HEK293 (cell line): Measurements from ENCODE around the gene LEMD1.
A peak's percentile ranks its signal among the peaks of the same experiment; 100 is the strongest.

ENCODE experiments used
- CTCF ChIA-PET: fragments of 350-600 bp; formaldehyde crosslinking; extraction: SDS; loops from one replicate; lab custom pipeline; 2021; ENCODE audit warnings: antibody characterized with exemption; lab: Yijun Ruan, JAX
- POLR2A ChIA-PET: fragments of 300-600 bp; formaldehyde crosslinking; extraction: SDS; loops from one replicate; lab custom pipeline; 2020; ENCODE audit warnings: antibody characterized with exemption, inconsistent platforms; lab: Yijun Ruan, JAX
- H3K27ac ChIP-seq: fragments of 200-500 bp; sonication (Bioruptor generic); 2 replicates; pipeline ENCODE4 v1.5.1; 2014; ENCODE audit warnings: low read depth, low read length, control low read depth, inconsistent platforms; ENCODE audit errors: extremely low read depth
- H3K36me3 ChIP-seq, 2 experiments: fragments of 200-500 bp in 1 of 2; sonication (Bioruptor generic) in 1 of 2; 1 replicate in 1 of 2; 2 replicates in 1 of 2; pipeline ENCODE4 v1.5.1; 2014 to 2017; ENCODE audit warnings: inconsistent platforms in 2 of 2, low read length in 2 of 2; ENCODE audit not compliant: control insufficient read depth in 2 of 2, insufficient read depth in 1 of 2
- H3K4me1 ChIP-seq: fragments of 200-500 bp; sonication (Bioruptor generic); 2 replicates; pipeline ENCODE4 v1.5.1; 2014; ENCODE audit warnings: mild to moderate bottlenecking, low read length, inconsistent platforms; ENCODE audit not compliant: control insufficient read depth, insufficient read depth
- H3K4me3 ChIP-seq: 2 replicates; pipeline ENCODE4 v1.5.1; 2011; ENCODE audit warnings: low read depth, mild to moderate bottlenecking, control low read depth, low read length, moderate library complexity
- H3K9me3 ChIP-seq: fragments of 200-500 bp; sonication (Bioruptor generic); 2 replicates; pipeline ENCODE4 v1.5.1; 2014; ENCODE audit warnings: low read depth, low read length, inconsistent platforms; ENCODE audit not compliant: control insufficient read depth, insufficient read depth
- EGR2 ChIP-seq: fragments of 450-650 bp; formaldehyde crosslinking; IDR thresholded peaks from 2 replicates; pipeline ENCODE4 v1.5.1; 2016; ENCODE audit warnings: low read depth, missing biosample characterization, missing genetic modification characterization
- MYNN ChIP-seq: fragments of 450-650 bp; formaldehyde crosslinking; IDR thresholded peaks from 2 replicates; pipeline ENCODE4 v1.5.1; 2016; ENCODE audit warnings: missing biosample characterization, missing genetic modification characterization, borderline replicate concordance
- RBAK ChIP-seq: fragments of 450-650 bp; formaldehyde crosslinking; IDR thresholded peaks from 2 replicates; pipeline ENCODE4 v1.5.1; 2016; ENCODE audit warnings: missing biosample characterization, missing genetic modification characterization
- ZBTB1 ChIP-seq: fragments of 450-650 bp; formaldehyde crosslinking; IDR thresholded peaks from 2 replicates; pipeline ENCODE4 v1.5.1; 2016; ENCODE audit warnings: missing biosample characterization, missing genetic modification characterization
- ZNF2 ChIP-seq: fragments of 450-650 bp; formaldehyde crosslinking; IDR thresholded peaks from 2 replicates; pipeline ENCODE4 v1.5.1; 2016; ENCODE audit warnings: missing biosample characterization, missing genetic modification characterization
- ZNF324 ChIP-seq: fragments of 450-650 bp; formaldehyde crosslinking; IDR thresholded peaks from 2 replicates; pipeline ENCODE4 v1.5.1; 2016; ENCODE audit warnings: missing biosample characterization, missing genetic modification characterization
- ZNF37A ChIP-seq: fragments of 450-650 bp; IDR thresholded peaks from 2 replicates; pipeline ENCODE4 v1.5.1; 2018; ENCODE audit warnings: missing biosample characterization, missing genetic modification characterization
- ZNF391 ChIP-seq: fragments of 450-650 bp; formaldehyde crosslinking; IDR thresholded peaks from 2 replicates; pipeline ENCODE4 v1.5.1; 2016; ENCODE audit warnings: low read depth, missing biosample characterization, missing genetic modification characterization, borderline replicate concordance
- ZNF433 ChIP-seq: fragments of 450-650 bp; formaldehyde crosslinking; IDR thresholded peaks from 2 replicates; pipeline ENCODE4 v1.5.1; 2016; ENCODE audit warnings: missing biosample characterization, missing genetic modification characterization, low read depth
- ZNF501 ChIP-seq: fragments of 450-650 bp; formaldehyde crosslinking; IDR thresholded peaks from 2 replicates; pipeline ENCODE4 v1.5.1; 2016; ENCODE audit warnings: missing biosample characterization, missing genetic modification characterization
- ZNF621 ChIP-seq: fragments of 450-650 bp; formaldehyde crosslinking; IDR thresholded peaks from 2 replicates; pipeline ENCODE4 v1.5.1; 2017; ENCODE audit warnings: missing biosample characterization, missing genetic modification characterization
- ZNF626 ChIP-seq: fragments of 450-650 bp; sonication (Bioruptor Pico); formaldehyde crosslinking; IDR thresholded peaks from 2 replicates; pipeline ENCODE4 v1.5.1; 2018; ENCODE audit warnings: missing biosample characterization, missing genetic modification characterization, inconsistent platforms
- ZNF664 ChIP-seq: fragments of 450-650 bp; formaldehyde crosslinking; IDR thresholded peaks from 2 replicates; pipeline ENCODE4 v1.5.1; 2016; ENCODE audit warnings: missing biosample characterization, missing genetic modification characterization
- ZNF785 ChIP-seq: fragments of 450-650 bp; formaldehyde crosslinking; IDR thresholded peaks from 2 replicates; pipeline ENCODE4 v1.5.1; 2016; ENCODE audit warnings: missing biosample characterization, missing genetic modification characterization
- TF ChIP-seq, protein P1 (sequence below): fragments of 450-650 bp; formaldehyde crosslinking; IDR thresholded peaks from 2 replicates; pipeline ENCODE4 v1.5.0; 2017; ENCODE audit warnings: missing biosample characterization, missing genetic modification characterization, borderline replicate concordance
- TF ChIP-seq, protein P2 (sequence below): fragments of 450-650 bp; formaldehyde crosslinking; IDR thresholded peaks from 2 replicates; pipeline ENCODE4 v1.5.1; 2016; ENCODE audit warnings: missing biosample characterization, missing genetic modification characterization
- TF ChIP-seq, protein P3 (sequence below): fragments of 450-650 bp; formaldehyde crosslinking; IDR thresholded peaks from 2 replicates; pipeline ENCODE4 v1.5.1; 2016; ENCODE audit warnings: missing biosample characterization, missing genetic modification characterization, borderline replicate concordance

LEMD1 gene

DNA sequence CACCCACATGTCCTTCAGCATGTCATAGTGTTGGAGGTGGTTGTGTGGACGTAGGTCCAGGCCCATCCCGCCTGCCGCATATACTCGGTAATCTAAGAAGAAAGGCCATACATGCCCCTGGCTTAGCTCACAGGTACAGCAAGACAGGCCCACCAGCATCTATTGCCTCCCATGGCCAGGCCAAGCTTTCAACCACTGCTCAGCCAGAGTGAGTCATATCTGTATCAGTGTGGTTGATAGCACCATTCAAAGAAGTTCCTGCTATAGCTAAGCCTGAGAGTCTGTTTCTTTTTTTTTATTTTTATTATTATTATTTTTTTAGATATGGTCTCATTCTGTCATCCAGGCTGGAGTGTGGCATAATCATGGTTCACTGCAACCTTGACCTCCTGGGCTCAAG is 82.1 kb downstream of the LEMD1 start (continued):
- TF ChIP-seq ZNF391 (tag by site-specific recombination) (no peak), ZNF501 (tag by site-specific recombination) (no peak), ZNF2 (no peak), RBAK (tag by site-specific recombination) (no peak), ZNF324 (tag by site-specific recombination) (no peak)

DNA sequence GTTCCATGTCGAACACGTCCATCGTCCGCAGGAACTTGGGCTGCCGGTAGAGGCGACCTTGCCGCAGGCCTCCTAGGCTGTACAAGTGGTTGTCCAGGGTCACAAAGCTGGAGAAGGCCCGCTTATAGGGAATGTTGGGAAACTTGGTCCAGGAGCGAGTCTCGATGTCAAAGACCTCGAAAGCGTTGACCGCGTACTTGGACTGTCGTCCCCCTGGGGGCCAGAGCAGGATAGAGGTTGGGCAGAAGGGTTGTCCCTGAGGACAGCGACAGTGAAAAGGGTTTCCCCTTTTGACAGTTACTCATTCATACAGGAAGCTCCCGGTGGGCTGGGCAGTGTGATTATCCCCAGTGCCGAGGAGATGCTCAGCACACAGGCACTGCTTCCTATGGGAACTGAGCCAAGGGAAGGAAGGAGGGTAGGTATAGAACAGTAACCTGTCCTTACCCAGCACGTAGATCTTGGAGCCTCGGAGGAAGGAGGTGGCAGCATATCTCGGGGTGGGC is 82.6 kb downstream of the LEMD1 start:
- ChIA-PET POLR2A (interaction anchor here (0.6 to 0.8 kb wide), 2 partner anchors 15 to 38 kb away, joined by 3 to 9 read pairs; no protein-coding TSS in a partner anchor), CTCF (interaction anchor here (0.7 to 6.0 kb wide), 7 partner anchors 14 to 146 kb away, joined by 3 to 80 read pairs (median 6); no protein-coding TSS in a partner anchor)
- no peaks in the 10 kb centered on the region for H3K36me3 ChIP-seq
- TF ChIP-seq ZNF621 (tag by site-specific recombination), result no peak
- TF ChIP-seq ZNF37A, result no peak
- H3K9me3 ChIP-seq, result no peaks in the 10 kb centered on the region
- H3K4me3 ChIP-seq, result no peak overlapping the region
- H3K4me1 ChIP-seq, result peaks cover 2% of the 10 kb centered on the region; the same call in 1 of the 2 replicates
- H3K27ac ChIP-seq, result no peak overlapping the region

DNA sequence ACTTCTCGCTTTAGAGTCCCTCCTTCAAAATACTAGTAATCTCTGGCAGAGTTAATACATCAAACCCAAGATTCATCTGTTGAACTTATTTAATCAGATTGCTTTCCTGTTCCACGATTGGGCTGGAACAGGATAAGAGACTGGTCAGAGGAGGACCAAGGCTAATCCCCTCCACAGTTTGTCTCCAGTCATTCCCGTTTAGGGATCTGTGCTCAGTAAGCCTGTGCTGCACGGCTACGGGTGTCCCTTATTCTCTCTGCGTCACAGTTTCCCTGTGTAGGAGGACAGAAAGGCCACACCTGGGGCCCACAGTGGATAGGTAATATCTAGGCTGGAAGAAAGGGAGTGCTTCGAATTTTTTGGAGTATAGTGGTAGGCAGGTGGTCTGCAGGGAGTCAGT is 83.8 kb downstream of the LEMD1 start:
- Histone ChIP-seq H3K4me3 (no peak overlapping the region), H3K4me1 (0 out of 2 replicates have a peak, but pooled peaks cover 2% of the 10 kb centered on the region), H3K9me3 (no peaks in the 10 kb centered on the region), H3K36me3 (no peaks in the 10 kb centered on the region), H3K27ac (no peak overlapping the region)
- no peak for TF ChIP-seq ZNF433 (tag by site-specific recombination)
- TF ChIP-seq, protein P1, sequence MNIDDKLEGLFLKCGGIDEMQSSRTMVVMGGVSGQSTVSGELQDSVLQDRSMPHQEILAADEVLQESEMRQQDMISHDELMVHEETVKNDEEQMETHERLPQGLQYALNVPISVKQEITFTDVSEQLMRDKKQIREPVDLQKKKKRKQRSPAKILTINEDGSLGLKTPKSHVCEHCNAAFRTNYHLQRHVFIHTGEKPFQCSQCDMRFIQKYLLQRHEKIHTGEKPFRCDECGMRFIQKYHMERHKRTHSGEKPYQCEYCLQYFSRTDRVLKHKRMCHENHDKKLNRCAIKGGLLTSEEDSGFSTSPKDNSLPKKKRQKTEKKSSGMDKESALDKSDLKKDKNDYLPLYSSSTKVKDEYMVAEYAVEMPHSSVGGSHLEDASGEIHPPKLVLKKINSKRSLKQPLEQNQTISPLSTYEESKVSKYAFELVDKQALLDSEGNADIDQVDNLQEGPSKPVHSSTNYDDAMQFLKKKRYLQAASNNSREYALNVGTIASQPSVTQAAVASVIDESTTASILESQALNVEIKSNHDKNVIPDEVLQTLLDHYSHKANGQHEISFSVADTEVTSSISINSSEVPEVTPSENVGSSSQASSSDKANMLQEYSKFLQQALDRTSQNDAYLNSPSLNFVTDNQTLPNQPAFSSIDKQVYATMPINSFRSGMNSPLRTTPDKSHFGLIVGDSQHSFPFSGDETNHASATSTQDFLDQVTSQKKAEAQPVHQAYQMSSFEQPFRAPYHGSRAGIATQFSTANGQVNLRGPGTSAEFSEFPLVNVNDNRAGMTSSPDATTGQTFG (tag by site-specific recombination), result no peak
- TF ChIP-seq, protein P2, sequence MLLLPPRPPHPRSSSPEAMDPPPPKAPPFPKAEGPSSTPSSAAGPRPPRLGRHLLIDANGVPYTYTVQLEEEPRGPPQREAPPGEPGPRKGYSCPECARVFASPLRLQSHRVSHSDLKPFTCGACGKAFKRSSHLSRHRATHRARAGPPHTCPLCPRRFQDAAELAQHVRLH, result no peak
- TF ChIP-seq ZNF626 (tag by site-specific recombination), result no peak
- TF ChIP-seq ZNF785 (tag by site-specific recombination), result no peak
- TF ChIP-seq ZNF664, result no peak
- ChIA-PET CTCF (interaction anchor here (1.9 to 6.0 kb wide), 5 partner anchors 11 to 185 kb away, joined by 6 to 80 read pairs (median 59); no protein-coding TSS in a partner anchor), POLR2A (no interaction called here)

DNA sequence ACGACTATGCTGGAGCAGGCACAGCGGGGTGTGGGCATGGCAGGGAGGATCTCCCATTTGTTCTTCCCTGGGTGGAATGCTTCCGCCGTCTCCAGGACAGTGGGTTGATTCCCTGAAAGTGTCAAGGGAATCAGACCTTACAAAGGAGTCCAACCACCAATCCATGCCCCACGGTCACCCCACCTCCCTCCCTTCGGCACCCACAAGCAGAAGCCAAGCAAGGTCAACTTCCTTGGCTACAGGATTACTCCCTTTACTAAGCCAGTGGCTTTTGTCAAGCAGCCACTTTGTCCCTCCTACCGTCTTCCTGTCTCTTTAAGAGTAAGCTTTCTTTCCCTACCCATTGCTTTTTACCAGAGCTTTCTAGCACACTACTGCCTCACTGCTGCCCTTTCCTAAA is 84.4 kb downstream of the LEMD1 start:
- ChIA-PET POLR2A (no interaction called here), CTCF (interaction anchor here (0.7 to 17.5 kb wide), 14 partner anchors 8 to 1037 kb away, joined by 3 to 669 read pairs (median 17); no protein-coding TSS in a partner anchor)
- Histone ChIP-seq H3K36me3 (no peaks in the 10 kb centered on the region), H3K4me1 (0 out of 2 replicates have a peak, but pooled peaks cover 2% of the 10 kb centered on the region), H3K9me3 (no peaks in the 10 kb centered on the region), H3K4me3 (no peak overlapping the region), H3K27ac (no peak overlapping the region)
- TF ChIP-seq MYNN (tag by site-specific recombination) (0 out of 2 replicates have a peak, but pooled peaks have one; percentile 39), EGR2 (0 out of 2 replicates have a peak, but pooled peaks have one; percentile 7), ZBTB1 (tag by site-specific recombination) (no peak)
- TF ChIP-seq, protein P3, sequence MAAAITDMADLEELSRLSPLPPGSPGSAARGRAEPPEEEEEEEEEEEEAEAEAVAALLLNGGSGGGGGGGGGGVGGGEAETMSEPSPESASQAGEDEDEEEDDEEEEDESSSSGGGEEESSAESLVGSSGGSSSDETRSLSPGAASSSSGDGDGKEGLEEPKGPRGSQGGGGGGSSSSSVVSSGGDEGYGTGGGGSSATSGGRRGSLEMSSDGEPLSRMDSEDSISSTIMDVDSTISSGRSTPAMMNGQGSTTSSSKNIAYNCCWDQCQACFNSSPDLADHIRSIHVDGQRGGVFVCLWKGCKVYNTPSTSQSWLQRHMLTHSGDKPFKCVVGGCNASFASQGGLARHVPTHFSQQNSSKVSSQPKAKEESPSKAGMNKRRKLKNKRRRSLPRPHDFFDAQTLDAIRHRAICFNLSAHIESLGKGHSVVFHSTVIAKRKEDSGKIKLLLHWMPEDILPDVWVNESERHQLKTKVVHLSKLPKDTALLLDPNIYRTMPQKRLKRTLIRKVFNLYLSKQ (tag by site-specific recombination), result no peak
